GM21723 (cell line): ENCODE measurements around the gene SLC5A6.

Experiments used
- ATAC-seq: cut with Tn5 transposase; IDR thresholded peaks from one replicate; pipeline ENCODE4 v1.9.1; 2021; ENCODE audit warnings: mild to moderate bottlenecking, moderate library complexity; ENCODE audit not compliant: unreplicated experiment

SLC5A6 gene

DNA sequence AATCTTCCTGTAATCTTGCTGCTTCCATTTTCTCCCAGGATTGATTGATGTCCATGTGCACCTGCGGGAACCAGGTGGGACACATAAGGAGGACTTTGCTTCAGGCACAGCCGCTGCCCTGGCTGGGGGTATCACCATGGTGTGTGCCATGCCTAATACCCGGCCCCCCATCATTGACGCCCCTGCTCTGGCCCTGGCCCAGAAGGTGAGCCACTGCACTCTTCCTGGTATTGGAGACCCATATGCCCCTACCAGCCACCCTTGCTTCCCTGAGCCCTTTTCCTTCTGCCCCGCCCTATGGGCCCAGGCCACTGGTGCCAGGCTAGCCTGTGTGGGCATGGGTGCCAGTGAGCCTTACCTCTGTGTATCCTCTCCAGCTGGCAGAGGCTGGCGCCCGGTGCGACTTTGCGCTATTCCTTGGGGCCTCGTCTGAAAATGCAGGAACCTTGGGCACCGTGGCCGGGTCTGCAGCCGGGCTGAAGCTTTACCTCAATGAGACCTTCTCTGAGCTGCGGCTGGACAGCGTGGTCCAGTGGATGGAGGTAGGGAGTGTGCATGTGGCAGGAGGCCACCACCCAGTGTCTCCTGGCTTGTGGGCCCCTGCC is 25.4 kb upstream of the SLC5A6 start:
- ATAC-seq = no peak

- ATAC-seq = no peak
Measured at GRCh38 chr2:27236626-27237025, 24.6 kb upstream of the SLC5A6 start.

GRCh38 chr2:27236136-27236535 is 24.1 kb upstream of the SLC5A6 start:
- ATAC-seq = no peak

GRCh38 chr2:27233341-27233740 is 21.3 kb upstream of the SLC5A6 start:
- ATAC-seq = no peak

- no peak for ATAC-seq
Measured at GRCh38 chr2:27231921-27232320, 19.9 kb upstream of the SLC5A6 start.

GRCh38 chr2:27227501-27227900 is 15.4 kb upstream of the SLC5A6 start:
- no peak for ATAC-seq

DNA sequence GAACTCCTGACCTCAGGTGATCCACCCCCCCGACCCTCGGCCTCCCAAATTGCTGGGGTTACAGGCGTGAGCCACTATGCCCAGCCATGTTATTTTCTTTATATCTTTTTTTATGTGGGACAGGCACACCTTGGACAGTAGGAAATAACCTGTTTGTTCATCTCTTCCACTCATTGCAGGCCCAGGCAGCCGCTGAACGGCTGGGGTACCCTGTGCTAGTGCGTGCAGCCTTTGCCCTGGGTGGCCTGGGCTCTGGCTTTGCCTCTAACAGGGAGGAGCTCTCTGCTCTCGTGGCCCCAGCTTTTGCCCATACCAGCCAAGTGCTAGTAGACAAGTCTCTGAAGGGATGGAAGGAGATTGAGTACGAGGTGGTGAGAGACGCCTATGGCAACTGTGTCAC is 13.5 kb upstream of the SLC5A6 start:
- no peak for ATAC-seq

DNA sequence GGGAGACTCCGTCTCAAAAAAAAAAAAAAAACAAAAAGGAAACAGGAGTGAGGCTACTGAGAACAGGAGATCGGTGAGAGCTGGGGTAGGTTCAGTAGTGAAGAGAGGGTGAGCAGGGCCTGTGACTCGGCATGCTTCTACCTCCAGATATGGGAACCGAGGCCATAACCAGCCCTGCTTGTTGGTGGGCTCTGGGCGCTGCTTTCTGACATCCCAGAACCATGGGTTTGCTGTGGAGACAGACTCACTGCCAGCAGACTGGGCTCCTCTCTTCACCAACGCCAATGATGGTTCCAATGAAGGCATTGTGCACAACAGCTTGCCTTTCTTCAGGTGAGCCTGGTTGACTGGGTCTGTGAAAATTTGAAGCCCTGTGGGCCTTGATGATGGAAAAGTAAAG is 11.3 kb upstream of the SLC5A6 start:
- ATAC-seq = no peak

DNA sequence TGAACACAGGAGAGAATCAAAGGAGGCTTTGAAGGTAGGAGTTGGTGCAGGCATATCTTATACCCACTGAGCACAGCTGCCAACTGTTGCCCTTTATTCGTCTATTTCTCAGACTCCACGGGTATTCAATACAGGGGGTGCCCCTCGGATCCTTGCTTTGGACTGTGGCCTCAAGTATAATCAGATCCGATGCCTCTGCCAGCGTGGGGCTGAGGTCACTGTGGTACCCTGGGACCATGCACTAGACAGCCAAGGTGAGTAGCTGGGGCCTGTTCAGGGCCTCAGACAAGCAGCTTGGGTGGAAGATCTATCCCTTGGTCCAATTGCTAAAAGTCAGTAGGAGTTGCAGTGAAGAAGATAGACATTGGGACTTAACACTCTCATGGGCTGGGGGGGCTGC is 10.3 kb upstream of the SLC5A6 start:
- no peak for ATAC-seq

GRCh38 chr2:27221166-27221565 is 9.1 kb upstream of the SLC5A6 start:
- ATAC-seq = no peak

DNA sequence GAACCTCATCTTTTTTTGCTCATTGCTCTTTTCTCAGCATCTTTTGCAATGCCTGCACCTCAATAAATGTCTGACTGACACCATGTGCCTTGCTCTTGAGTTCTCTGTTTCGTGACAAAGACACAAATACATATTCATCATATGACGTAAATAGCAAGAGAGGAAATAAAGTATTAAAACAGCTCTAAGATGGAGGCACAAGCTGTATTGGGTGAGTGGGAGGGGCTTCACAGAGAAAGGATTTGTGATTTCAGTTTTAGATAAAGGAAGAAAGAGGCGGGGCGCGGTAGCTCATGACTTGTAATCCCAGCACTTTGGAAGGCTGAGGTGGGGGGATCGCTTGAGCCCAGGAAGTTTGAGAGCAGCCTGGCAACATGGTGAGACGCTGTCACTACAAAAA is 8.0 kb upstream of the SLC5A6 start:
- no peak for ATAC-seq

- ATAC-seq = no peak
Measured at GRCh38 chr2:27219091-27219490, 7.0 kb upstream of the SLC5A6 start.

DNA sequence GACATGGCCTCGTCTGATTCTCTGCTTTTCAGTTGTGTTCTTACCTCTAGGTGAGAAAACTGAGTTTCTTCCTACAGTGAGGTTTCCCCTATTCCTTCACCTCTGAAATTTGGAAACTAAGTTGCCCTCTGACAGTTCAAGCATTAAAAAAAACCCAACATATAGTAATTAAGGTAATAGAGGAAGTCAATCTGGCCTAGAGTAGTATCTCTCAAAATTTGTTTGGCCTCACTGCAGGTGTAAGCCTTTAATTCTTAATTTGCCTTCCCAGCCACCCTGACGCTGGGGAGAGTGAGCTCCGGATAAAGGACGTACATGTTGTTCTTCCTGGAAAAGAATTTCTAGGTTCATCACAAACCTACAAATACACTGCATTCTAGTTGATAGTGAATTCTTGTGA is 6.5 kb upstream of the SLC5A6 start:
- ATAC-seq = no peak

DNA sequence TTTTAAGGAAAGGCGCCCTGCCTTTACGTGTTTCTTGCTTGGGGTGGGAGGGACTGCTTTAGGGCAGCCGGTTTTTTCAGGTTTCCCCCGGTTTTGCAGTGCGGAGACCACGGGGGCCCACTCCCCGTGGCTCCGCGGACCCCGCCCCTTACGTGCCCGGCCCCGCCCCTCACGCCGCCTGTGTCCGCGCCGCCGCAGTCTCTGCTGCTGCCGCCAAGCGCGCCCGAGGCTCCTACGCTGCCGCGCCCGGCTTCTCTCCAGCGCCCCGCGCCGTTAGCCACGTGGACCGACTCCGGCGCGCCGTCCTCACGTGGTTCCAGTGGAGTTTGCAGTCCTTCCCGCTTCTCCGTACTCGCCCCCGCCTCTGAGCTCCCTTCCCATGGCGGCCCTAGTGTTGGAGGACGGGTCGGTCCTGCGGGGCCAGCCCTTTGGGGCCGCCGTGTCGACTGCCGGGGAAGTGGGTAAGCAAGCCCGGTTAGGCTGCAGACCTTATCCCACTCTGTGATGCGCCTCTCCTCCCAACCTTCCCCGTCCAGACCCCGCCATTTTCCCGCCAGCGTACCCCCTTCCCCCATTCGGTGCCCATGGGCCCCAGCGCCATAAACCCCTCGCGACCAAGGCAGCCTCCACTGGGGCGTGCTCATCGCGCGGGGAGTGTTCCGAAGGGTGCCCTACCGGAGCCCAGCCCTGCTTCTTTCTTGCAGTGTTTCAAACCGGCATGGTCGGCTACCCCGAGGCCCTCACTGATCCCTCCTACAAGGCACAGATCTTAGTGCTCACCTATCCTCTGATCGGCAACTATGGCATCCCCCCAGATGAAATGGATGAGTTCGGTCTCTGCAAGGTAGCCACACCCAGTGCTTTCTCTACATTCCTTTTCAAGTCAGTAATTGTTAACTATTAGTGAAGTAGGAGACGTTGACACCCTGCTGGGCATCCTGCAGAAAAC is 5.4 kb upstream of the SLC5A6 start, which contains the start of gene CAD:
TSS of gene CAD (plus strand) at position 197 of the 949 bp plus-strand sequence. CDS start at position 380, 183 bp downstream.
- peak; percentile 74 for ATAC-seq

DNA sequence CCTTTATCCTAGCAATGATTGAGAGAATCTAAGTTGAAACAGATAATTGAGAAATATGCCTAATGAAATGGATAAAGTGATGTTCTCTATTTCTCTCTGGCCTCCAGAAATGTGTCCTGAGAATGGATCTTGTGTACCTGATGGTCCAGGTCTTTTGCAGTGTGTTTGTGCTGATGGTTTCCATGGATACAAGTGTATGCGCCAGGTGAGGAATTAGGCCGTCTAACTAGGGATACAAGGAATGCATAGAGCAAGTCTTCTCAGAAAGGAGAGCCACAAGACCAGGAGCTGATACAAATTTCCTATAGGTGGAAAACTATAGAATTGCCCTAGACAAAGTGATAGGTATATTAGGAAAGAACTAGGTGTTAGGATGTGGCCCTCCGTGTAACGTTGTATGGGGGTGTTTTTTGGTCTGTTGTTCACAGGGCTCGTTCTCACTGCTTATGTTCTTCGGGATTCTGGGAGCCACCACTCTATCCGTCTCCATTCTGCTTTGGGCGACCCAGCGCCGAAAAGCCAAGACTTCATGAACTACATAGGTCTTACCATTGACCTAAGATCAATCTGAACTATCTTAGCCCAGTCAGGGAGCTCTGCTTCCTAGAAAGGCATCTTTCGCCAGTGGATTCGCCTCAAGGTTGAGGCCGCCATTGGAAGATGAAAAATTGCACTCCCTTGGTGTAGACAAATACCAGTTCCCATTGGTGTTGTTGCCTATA is 4.5 kb upstream of the SLC5A6 start:
- no peak for ATAC-seq

- no peak for ATAC-seq
Measured at GRCh38 chr2:27214941-27215340, 2.9 kb upstream of the SLC5A6 start.

- ATAC-seq = peak; percentile 15
Measured at GRCh38 chr2:27212626-27213471, 781 bp upstream of the SLC5A6 start.

DNA sequence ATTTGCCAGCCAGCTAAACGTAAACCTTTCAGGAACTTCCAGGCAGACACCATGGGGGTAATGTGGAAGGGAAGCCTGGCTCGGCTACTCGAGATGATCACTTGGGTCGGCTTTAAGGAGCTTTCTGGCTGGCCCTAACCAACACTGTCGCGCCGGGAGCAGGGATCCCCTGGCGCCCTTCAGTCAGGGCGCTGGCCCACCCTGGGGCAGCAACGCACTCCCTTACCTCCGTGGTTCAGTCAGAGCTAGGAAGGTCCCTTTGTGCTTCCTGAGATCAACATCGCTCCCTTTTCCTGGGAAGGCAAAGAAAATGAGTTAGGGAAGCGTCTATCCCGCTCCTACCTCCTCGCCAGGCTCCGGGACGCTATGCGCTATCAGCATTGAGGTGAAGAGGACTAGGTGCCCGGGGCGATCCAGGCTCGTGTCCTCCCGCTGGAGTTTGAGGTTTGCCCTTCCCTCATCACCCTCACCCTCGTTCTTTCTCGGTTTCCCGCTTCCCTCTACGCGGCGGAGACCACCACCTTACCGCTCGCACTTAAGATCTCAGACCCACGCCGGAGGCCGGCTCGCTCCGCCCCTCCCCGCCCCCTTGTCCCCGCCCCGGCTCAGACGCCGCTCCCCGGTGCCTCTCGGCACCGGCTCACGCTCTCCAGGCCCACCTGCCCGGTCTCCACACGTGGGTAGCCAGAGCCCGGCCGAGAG is 676 bp downstream of the SLC5A6 start:
- ATAC-seq = peak; percentile 19

DNA sequence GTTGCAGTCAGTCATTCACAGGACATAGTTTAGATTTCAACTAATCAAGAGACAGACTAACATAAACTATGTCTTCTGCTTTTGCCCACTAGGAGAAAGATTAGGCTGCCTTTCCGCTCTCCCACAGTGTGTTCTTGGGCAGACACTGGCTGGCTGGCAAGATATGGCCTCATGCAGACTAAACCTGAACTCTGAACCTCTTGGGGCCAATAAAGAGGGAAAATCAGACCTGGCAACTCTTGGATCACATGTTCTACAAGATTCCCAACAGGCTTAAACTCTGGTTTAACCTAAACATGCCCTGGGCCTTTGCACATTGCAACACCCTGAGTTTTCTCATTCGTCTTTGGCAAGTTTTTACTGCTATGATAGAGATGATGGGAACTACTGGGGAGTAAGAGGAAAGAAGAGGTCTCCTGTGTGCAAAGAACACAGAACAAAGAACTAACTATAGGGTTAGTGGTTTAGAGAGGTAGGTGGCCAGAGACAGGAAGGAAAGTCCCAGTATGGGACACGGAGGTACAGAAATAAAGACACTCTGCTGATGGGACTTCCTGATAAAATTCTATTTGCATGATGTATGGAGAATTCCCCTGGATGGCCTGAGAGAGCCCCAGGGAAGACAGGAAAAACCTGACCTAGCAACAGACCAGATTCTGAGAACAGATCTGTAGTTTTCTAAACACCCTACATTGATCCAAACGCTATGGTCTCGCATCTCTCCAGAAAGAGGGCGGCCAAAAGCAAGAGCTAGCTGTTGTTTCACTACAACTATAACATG is 2.3 kb downstream of the SLC5A6 start:
- no peak for ATAC-seq
